Pancreas (tissue), 10 donors: ENCODE data around the gene CACNA1E. TPM values are rescaled to one million over a fixed set of nuclear protein-coding genes. Genes with fewer than 3 reads are reported as not detected.

Experiments
- ATAC-seq, 4 donors: fragments of 200-7000 bp; cut with Tn5 transposase; one replicate each; pipeline versions ENCODE4 v1.8.0 to v1.9.1; 2020; ENCODE audit warnings: mild to moderate bottlenecking in 4 of 4, moderate library complexity in 4 of 4
- DNase-seq, 6 donors: peaks; one replicate each; pipeline ENCODE4 v3.0.0-alpha.2; 2020
- FAIRE-seq: peaks from 2 replicates; lab custom pipeline; 2012; peaks lifted over from hg19 to GRCh38; lab: Jason Lieb, UNC
- H3K27ac ChIP-seq, 4 donors: fragments of 200-600 bp; sonication (generic); 1 replicate in 3 of 4; 2 replicates in 1 of 4; pipeline versions ENCODE4 v1.5.0 to v1.8.0; 2020
- H3K27me3 ChIP-seq, 4 donors: fragments of 200-600 bp; one replicate each; pipeline ENCODE4 v1.8.0; 2021
- H3K36me3 ChIP-seq, 3 donors: fragments of 200-600 bp; sonication (generic) in 1 of 3; one replicate each; pipeline versions ENCODE4 v1.5.0 to v1.8.0; 2020 to 2021
- H3K4me1 ChIP-seq, 3 donors: fragments of 200-600 bp; one replicate each; pipeline ENCODE4 v1.8.0; 2021
- H3K4me3 ChIP-seq, 4 donors: fragments of 200-600 bp; sonication (generic) in 2 of 4; one replicate each; pipeline versions ENCODE4 v1.5.0 to v1.8.0; 2020 to 2021
- H3K9me3 ChIP-seq, 4 donors: fragments of 200-600 bp; one replicate each; pipeline ENCODE4 v1.8.0; 2021
- CTCF ChIP-seq, 4 donors: fragments of 200-600 bp; sonication (generic) in 3 of 4; IDR thresholded peaks; one replicate each; pipeline versions ENCODE4 v1.5.0 to v1.8.0; 2021; ENCODE audit warnings: antibody characterized with exemption in 4 of 4
- WGBS, 2 donors: extraction: QIAGEN DNeasy Blood & Tissue Kit; methylation state at CpG; one replicate each; pipeline ENCODE4 v1.1.7; 2013; 5-methylcytosine and 5-hydroxymethylcytosine counted together
- intact Hi-C, 3 donors: fragments of 100-400 bp; cut with DNase I; formaldehyde crosslinking; loops; one replicate each; pipeline versions ENCODE4 v1.11.1 to v1.14.2; 2022
- polyA plus RNA-seq, 2 donors: library from polyadenylated mRNA; stranded (reverse); fragments of 200-250 nt; gene quantifications; one replicate each; pipeline ENCODE4 v1.2.3, GENCODE V29; 2013
- total RNA-seq, 6 donors: library from RNA; stranded (reverse); fragmentation: NEBNext Ultra II Directional in 4 of 6; extraction: Animal tissue kit (Norgen Biotek cat#: 25700) in 4 of 6; gene quantifications; one replicate each; pipeline versions ENCODE4 v1.2.1 to v1.2.4, GENCODE V29; 2021 to 2023
- donor health status: healthy with polysubstance abuse.
- donor health status: DM: no; HTN: no; CAD: no; lungs with moderate emphysema.
- donor health status: DM: no; HTN: no; CAD: no.
- donor health status: control.
- donor health status: control.
- donor health status: Bipolar disorder and iron deficiency.
- donor health status: DM: yes; HTN: yes; CAD: no.
- donor health status: DM: no; HTN: no; CAD: no.
- donor health status: DM: no; HTN: no; CAD: no.
- donor health status: DM: yes; HTN: yes; CAD: no.

The CACNA1E gene
- total and polyA plus RNA-seq, 8 donors: 0.02 to 0.12 (median 0.07) TPM; not detected in 2

- Histone ChIP-seq H3K36me3 (no peaks in the 10 kb centered on the region), H3K4me3 (no peak overlapping the region), H3K27ac (no peak overlapping the region), H3K9me3 (no peaks in the 10 kb centered on the region), H3K27me3 (no peaks in the 10 kb centered on the region), H3K4me1 (no peaks in the 10 kb centered on the region)
- intact Hi-C loops: no loop called here
- no peak for ATAC-seq
- no peak for FAIRE-seq
- DNase-seq: no peak
- TF ChIP-seq CTCF (IDR thresholded peaks at IDR 0.05): no peak
- 66 to 71% methylated on average over 4 of the region's 4 CpGs for WGBS, 2 donors
Measured at GRCh38 chr1:181568736-181569135, 85.4 kb downstream of the CACNA1E start.

GRCh38 chr1:181577475-181577874 lies 94.2 kb downstream of the CACNA1E start:
- H3K9me3 ChIP-seq: no peaks in the 10 kb centered on the region
- FAIRE-seq: no peak
- ATAC-seq: no peak
- no peak for DNase-seq
- WGBS, 2 donors: 78 to 85% methylated on average over 8 of the region's 8 CpGs
- H3K27me3 ChIP-seq: no peaks in the 10 kb centered on the region
- H3K36me3 ChIP-seq: no peaks in the 10 kb centered on the region
- intact Hi-C loops: no loop called here
- H3K4me1 ChIP-seq: no peaks in the 10 kb centered on the region
- no peak for TF ChIP-seq CTCF (IDR thresholded peaks at IDR 0.05)
- no peak overlapping the region for H3K4me3 ChIP-seq
- H3K27ac ChIP-seq: no peak overlapping the region

GRCh38 chr1:181583598-181583997 lies 100.3 kb downstream of the CACNA1E start:
- ATAC-seq (peak; percentile 60 to 86 (median 72)), DNase-seq (peak in 2 of 6 donors; percentile 16 to 57), FAIRE-seq (no peak)
- Histone ChIP-seq H3K27ac (no peak overlapping the region), H3K36me3 (no peaks in the 10 kb centered on the region), H3K4me3 (no peak overlapping the region), H3K27me3 (no peaks in the 10 kb centered on the region), H3K9me3 (no peaks in the 10 kb centered on the region), H3K4me1 (no peaks in the 10 kb centered on the region)
- 4 to 9% methylated on average over 3 of the region's 3 CpGs for WGBS, 2 donors
- TF ChIP-seq CTCF (IDR thresholded peaks at IDR 0.05): peak; percentile 23 to 41 (median 31)
- intact Hi-C loops: no loop called here

GRCh38 chr1:181587870-181588438 lies 104.6 kb downstream of the CACNA1E start:
- ATAC-seq (no peak), DNase-seq (no peak), FAIRE-seq (no peak)
- intact Hi-C loops: no loop called here
- Histone ChIP-seq H3K27ac (no peak overlapping the region), H3K9me3 (no peaks in the 10 kb centered on the region), H3K27me3 (no peaks in the 10 kb centered on the region), H3K36me3 (no peaks in the 10 kb centered on the region), H3K4me3 (no peak overlapping the region), H3K4me1 (no peaks in the 10 kb centered on the region)
- WGBS, 2 donors: 74 to 83% methylated on average over 10 of the region's 10 CpGs
- no peak for TF ChIP-seq CTCF (IDR thresholded peaks at IDR 0.05)

- Histone ChIP-seq H3K36me3 (no peaks in the 10 kb centered on the region), H3K4me1 (no peaks in the 10 kb centered on the region), H3K27ac (no peak overlapping the region), H3K4me3 (no peak overlapping the region), H3K27me3 (no peaks in the 10 kb centered on the region), H3K9me3 (no peaks in the 10 kb centered on the region)
- TF ChIP-seq CTCF (IDR thresholded peaks at IDR 0.05): no peak
- intact Hi-C loops: no loop called here
- no peak for DNase-seq
- ATAC-seq: no peak
- no peak for FAIRE-seq
- 65 to 68% methylated on average over 4 of the region's 4 CpGs for WGBS, 2 donors
Measured at GRCh38 chr1:181588631-181589030, 105.3 kb downstream of the CACNA1E start.
